WERI-Rb-1 (cell line): Measurements from ENCODE around the gene ECE2.
A peak's percentile ranks its signal among the peaks of the same experiment; 100 is the strongest.
"Not testable (repeated sequence)": the region's sequence is repeated elsewhere in the genome, so short reads cannot be mapped to it uniquely, and the experiment has no call there.

ENCODE experiments used
- DNase-seq: peaks from one replicate; pipeline ENCODE4 v3.0.0-alpha.2; 2020
- H3K27ac ChIP-seq: fragments of 250-450 bp; sonication (Bioruptor Pico); 2 replicates; pipeline ENCODE4 v1.5.1; 2020; ENCODE audit warnings: mild to moderate bottlenecking, moderate library complexity
- H3K27me3 ChIP-seq: fragments of 250-450 bp; sonication (Bioruptor Pico); 2 replicates; pipeline ENCODE4 v1.5.1; 2021; ENCODE audit warnings: mild to moderate bottlenecking, low read depth, moderate library complexity; ENCODE audit not compliant: insufficient read depth, severe bottlenecking
- H3K36me3 ChIP-seq: fragments of 250-450 bp; sonication (Bioruptor Pico); 2 replicates; pipeline ENCODE4 v1.5.1; 2020; ENCODE audit warnings: mild to moderate bottlenecking, moderate library complexity
- H3K4me3 ChIP-seq: 2 replicates; pipeline ENCODE4 v1.5.1; 2011; ENCODE audit warnings: low read depth, mild to moderate bottlenecking, control low read depth, low read length
- H3K9me3 ChIP-seq: fragments of 250-450 bp; sonication (Bioruptor Pico); 2 replicates; pipeline ENCODE4 v1.5.1; 2021; ENCODE audit warnings: mild to moderate bottlenecking, moderate library complexity; ENCODE audit not compliant: severe bottlenecking
- TF ChIP-seq, protein P1 (sequence below): IDR thresholded peaks from 2 replicates; pipeline ENCODE4 v1.5.1; 2011; ENCODE audit warnings: low read depth, mild to moderate bottlenecking, control low read depth, inconsistent platforms, low read length

The ECE2 gene

DNA sequence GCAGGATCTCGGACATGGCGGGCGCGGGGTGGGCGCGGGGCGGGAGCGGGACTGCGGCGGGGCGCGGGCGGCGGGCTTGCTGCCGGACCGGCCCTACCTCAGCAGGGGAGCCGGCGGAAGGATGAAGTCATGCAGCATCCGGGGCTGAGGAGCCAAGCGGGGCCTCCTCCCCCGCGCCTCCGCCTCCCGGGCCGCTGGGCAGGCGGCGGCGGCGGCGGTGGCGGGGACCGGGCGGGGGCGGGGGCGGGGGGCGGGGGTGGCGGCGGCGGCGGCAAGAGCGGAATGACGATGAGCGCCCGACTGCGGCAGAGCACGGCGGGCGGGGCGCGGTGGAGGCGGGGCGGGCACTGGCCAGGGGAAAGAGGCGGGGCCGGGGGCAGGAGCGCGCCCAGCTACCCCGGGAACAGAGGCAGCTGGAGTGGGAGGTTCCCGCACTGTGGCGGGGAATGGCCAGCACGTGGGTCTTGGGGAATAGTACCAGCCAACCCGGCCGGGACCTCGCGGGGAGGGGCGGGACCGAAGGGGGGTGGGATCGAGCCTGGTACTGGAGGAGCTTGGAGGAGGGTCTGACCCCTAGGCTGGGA is 14.5 kb upstream of the ECE2 start, which contains the start of gene CAMK2N2:
Gene CAMK2N2 (minus strand): TSS at position 284 of the 584 bp plus-strand sequence. CDS start 268 bp downstream, at position 16.
- TF ChIP-seq, protein P1, sequence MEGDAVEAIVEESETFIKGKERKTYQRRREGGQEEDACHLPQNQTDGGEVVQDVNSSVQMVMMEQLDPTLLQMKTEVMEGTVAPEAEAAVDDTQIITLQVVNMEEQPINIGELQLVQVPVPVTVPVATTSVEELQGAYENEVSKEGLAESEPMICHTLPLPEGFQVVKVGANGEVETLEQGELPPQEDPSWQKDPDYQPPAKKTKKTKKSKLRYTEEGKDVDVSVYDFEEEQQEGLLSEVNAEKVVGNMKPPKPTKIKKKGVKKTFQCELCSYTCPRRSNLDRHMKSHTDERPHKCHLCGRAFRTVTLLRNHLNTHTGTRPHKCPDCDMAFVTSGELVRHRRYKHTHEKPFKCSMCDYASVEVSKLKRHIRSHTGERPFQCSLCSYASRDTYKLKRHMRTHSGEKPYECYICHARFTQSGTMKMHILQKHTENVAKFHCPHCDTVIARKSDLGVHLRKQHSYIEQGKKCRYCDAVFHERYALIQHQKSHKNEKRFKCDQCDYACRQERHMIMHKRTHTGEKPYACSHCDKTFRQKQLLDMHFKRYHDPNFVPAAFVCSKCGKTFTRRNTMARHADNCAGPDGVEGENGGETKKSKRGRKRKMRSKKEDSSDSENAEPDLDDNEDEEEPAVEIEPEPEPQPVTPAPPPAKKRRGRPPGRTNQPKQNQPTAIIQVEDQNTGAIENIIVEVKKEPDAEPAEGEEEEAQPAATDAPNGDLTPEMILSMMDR: no peak
- Histone ChIP-seq H3K9me3 (no peaks in the 10 kb centered on the region), H3K27ac (peak within 1 kb of the TSS; percentile 58), H3K4me3 (peak within 1 kb of the TSS; percentile 75), H3K36me3 (no peaks in the 10 kb centered on the region), H3K27me3 (peaks cover 30% of the 10 kb centered on the region)
- peak; percentile 95 for DNase-seq

DNA sequence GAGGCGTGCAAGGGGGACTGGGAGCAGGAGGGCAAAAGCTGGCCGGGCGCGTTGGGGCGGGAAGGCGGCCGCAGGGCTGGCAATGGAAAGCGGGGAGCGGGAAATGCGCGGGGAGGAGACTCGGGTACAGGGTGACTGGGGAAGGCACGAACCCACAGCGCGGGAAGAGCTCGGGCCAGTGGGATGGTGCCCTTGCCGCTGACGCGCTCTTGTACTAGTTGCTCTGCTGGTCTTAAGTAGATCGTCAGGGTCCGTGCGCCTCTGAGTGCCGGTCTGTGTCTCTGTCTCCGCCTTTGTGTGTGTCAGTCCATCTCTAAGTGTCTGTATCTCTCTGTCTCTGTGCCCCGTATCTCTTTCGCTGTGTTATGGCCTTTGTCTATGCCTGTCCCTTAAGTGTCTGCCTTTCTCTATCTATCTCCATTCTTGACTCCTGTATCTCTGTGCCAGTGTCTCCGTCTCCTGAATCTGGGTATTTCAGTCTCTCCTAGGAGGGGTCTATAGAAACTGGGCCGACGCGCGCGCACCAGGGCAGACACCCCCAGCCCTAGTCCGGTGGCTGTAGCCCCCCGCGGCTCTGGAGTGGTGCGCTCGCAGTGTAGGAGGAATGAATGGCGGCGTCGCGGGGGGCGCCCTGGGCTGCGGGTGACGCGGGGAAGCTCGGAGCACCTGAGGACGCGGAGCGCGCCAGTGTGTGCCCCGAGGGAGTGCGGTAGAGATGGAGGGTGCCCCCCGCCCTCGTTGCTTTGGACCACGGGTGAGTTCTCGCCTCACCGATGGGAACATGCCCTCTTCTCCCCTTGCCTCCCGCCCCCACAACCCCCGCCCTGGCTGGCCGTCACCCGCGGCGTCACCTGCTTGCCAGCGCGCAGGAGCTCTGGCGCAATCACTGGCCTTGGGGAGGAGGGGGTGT is 13.7 kb upstream of the ECE2 start:
- peak; percentile 53 for DNase-seq
- peaks cover under 1% of the 10 kb centered on the region for H3K9me3 ChIP-seq
- TF ChIP-seq, protein P1: no peak
- H3K27me3 ChIP-seq: peaks cover 30% of the 10 kb centered on the region
- H3K4me3 ChIP-seq: peak overlapping the region; percentile 49
- peak overlapping the region; percentile 58 for H3K27ac ChIP-seq
- no peaks in the 10 kb centered on the region for H3K36me3 ChIP-seq

GRCh38 chr3:184262764-184263179 is 13.1 kb upstream of the ECE2 start:
- Histone ChIP-seq H3K9me3 (peaks cover 3% of the 10 kb centered on the region), H3K27ac (no peak overlapping the region), H3K4me3 (peak overlapping the region; percentile 49), H3K27me3 (peaks cover 30% of the 10 kb centered on the region), H3K36me3 (no peaks in the 10 kb centered on the region)
- TF ChIP-seq, protein P1: no peak
- no peak for DNase-seq

DNA sequence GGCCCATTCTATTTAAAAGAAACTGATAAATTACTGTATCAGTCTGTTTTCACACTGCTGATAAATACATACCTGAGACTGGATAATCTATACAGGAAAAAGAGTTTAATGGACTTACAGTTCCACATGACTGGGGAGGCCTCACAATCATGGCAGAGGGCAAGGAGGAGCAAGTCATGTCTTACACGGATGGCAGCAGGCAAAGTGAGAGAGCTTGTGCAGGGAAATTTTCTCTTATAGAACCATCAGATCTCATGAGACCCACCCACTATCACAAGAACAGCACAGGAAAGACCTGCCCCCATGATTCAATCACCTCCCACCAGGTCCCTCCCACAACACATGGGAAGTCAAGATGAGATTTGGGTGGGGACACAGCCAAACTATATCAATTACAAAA is 8.6 kb upstream of the ECE2 start:
- H3K27me3 ChIP-seq, H3K27ac ChIP-seq, H3K36me3 ChIP-seq, H3K4me3 ChIP-seq, H3K9me3 ChIP-seq, DNase-seq: not testable (repeated sequence)

DNA sequence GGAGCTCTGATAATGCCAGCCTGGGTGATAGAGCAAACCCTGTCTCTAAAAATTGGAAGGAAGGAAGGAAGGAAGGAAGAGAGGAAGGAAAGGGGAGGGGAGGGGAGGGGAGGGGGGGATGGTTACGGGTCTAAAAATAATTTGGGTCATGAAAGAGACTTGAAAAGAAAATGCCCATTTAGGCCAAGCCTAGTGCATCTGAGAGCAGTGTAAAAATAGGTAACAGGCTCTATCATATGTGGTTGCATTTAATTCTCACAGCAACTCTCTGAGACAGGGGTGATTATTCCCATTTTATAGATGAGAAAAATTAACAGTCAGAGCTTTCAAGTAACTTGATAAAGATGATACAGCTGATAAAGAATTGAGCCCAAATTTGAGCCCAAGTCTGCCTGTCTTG is 3.6 kb upstream of the ECE2 start:
- Histone ChIP-seq H3K4me3 (no peak overlapping the region), H3K27me3 (no peaks in the 10 kb centered on the region), H3K36me3 (no peaks in the 10 kb centered on the region), H3K9me3 (peaks cover 2% of the 10 kb centered on the region), H3K27ac (no peak overlapping the region)
- TF ChIP-seq, protein P1: no peak
- no peak for DNase-seq

GRCh38 chr3:184275381-184275701 is 481 bp upstream of the ECE2 start:
- Histone ChIP-seq H3K36me3 (no peaks in the 10 kb centered on the region), H3K27me3 (no peaks in the 10 kb centered on the region), H3K4me3 (no peak overlapping the region), H3K27ac (no peak overlapping the region), H3K9me3 (no peaks in the 10 kb centered on the region)
- DNase-seq: no peak
- TF ChIP-seq, protein P1: no peak
